HG03558 (cell line): ENCODE results near the gene KRT32.

ENCODE experiments used
- ATAC-seq: cut with Tn5 transposase; IDR thresholded peaks from one replicate; pipeline ENCODE4 v1.9.1; 2021; ENCODE audit warnings: moderate number of reproducible peaks; ENCODE audit not compliant: unreplicated experiment; ENCODE audit errors: extremely low read depth

The KRT32 gene

DNA sequence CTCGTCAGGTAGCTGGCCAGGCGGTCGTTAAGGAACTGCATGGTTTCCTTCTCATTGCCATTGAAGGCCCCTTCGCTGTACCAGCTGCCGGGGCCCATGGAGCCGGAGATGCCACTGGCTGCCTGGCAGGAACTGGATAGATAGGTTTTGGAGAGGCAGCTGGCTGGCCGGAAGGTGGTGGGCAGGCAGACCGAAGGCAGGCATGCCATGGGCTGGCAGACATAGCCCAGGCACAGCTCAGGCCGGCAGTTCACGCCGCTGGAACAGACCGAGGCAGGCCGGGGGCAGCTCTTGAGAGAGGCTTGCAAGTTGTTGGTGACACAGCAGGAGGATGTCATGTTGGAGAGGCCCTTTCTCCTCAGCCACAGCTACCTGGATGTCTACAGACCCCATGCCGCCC is at the start of gene KRT32:
KRT32 (minus strand) TSS at position 399 of the 400 bp plus-strand sequence; CDS start at position 338, 61 bp downstream.
- no peak for ATAC-seq

DNA sequence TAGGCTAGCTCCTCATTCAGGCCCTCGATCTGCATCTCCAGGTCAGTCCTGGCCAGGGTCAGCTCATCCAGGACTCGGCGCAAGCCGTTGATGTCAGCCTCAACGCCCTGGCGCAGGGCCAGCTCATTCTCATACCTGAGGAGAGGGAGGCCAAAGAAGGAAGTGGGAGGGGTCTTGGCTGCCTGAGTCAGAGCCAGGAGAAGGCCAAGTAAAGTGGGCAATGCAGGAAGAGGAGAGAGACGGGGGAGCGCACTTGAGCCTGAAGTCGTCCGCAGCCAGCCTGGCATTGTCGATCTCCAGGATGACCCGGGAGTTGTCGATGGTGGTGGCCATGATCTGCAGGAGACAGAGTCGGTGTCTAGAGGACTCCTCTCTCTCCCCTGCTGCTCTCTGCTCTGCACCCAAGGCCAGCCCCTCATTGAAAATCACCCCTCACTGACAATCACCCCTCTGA is 49.7 kb upstream of the KRT32 start:
- ATAC-seq, result no peak

DNA sequence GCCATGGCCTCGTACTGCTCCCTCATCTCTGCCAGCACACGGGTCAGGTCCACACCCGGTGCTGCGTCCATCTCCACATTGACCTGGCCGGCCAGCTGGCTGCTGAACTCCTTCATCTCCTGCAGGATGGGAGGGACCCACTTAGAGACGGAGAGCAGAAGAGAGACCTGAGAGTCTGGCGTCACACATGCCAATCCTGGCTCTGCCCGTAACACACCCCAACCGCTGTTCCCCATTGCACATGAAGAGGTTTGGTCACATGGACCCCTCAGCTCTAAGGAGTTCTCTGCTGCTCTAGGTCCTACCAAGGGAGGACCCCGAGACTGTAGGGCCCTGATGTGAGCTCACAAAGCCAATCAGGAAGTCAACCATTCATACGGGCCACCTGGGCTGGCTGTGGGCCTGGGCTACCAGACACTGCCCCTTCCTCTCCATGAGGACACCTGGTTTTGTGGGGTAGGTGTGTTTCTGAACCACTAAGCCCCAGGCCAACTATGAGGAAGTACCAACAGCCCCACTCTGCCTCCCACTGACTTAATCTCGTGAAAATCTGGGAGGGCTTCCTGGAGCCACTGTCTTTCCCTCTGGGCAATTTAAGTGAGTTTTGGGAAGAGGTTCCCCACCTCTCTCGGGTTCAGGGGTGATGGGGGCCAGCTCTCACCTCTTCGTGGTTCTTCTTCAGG is 49.1 kb upstream of the KRT32 start:
- no peak for ATAC-seq

DNA sequence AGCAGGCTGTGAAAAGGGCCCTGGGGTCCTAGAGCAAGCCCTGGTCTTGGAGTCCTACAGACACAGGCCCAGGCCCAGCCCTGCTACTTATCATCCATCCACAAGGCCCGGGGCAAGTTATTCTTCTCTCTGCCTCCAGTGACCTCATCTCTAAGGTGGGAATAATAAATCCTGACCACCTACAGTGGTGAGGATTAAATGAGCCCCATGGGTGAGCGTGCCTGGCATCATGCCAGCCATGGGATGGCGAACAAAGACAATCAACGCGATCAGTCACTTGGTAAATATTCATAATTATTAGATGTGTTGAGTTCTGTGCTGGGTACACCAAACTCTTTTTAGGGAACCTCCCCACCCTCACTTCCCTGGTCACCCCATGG is 46.0 kb upstream of the KRT32 start:
- no peak for ATAC-seq

DNA sequence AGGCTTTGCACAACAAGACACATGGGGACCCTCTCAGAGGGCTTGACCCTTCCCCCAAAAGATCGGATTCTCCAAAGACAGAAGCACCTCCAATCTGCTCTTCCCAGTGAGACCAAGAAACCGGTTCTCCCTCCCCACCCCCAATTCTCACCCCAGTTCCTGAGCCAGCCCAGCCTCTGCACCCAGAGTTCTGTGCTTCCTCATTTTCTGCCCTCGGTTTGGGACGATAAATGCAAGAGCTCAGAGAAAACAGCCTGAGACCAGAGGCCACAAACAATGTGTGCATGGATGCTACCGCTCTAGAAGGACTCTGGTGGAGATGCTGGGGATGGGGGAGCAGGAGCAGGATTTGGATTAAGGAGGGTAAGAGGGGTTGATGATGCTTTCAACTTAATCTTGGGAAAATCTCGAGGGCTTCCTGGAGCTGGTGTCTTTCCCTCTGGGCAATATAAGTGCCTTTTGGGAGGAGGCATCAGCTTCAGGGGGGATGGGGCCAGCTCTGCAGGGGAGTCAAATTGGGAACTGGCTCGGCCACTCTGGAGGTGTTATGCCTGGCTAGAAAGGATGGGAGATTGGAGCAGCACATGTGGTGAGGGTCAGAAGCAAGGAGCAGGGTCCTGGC is 45.5 kb upstream of the KRT32 start:
- no peak for ATAC-seq

DNA sequence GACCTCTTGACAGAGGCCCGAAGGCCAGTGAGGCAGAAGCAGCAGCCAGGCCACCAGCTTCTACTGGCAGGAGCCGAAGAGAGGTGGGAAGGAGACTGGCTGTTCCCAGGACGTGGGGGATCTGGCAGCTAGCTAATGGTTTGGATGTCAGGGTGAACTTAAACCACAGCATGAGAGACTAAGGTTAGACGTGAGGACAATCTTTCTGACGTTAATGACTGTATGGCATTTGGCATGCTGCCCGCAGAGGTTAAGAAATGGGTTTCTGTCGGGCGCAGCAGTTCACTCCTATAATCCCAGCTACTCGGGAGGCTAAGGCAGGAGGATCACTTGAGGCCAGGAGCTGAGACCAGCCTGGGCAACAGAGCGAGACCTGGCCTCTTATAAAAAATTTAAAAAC is 44.5 kb upstream of the KRT32 start:
- ATAC-seq, result no peak

DNA sequence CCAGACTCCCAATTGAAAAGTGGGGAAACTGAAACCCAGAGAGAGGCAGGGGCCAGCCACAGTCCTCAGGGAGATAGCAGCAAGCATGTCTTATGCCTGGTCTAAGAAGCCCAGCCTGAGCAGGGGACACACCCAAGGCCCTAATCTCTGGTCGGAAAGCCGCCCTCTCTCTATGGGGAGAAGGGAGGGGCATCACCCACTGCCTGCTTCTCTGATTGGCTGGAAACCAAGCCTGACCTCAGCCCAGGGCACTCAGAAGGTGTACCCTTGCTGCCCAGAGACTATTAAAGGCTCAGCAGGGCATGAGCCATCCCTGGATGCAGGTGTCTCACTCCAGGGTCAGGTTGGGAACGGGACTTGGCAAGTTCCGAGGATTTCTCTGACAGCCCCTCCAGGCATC is 43.9 kb upstream of the KRT32 start:
- no peak for ATAC-seq

DNA sequence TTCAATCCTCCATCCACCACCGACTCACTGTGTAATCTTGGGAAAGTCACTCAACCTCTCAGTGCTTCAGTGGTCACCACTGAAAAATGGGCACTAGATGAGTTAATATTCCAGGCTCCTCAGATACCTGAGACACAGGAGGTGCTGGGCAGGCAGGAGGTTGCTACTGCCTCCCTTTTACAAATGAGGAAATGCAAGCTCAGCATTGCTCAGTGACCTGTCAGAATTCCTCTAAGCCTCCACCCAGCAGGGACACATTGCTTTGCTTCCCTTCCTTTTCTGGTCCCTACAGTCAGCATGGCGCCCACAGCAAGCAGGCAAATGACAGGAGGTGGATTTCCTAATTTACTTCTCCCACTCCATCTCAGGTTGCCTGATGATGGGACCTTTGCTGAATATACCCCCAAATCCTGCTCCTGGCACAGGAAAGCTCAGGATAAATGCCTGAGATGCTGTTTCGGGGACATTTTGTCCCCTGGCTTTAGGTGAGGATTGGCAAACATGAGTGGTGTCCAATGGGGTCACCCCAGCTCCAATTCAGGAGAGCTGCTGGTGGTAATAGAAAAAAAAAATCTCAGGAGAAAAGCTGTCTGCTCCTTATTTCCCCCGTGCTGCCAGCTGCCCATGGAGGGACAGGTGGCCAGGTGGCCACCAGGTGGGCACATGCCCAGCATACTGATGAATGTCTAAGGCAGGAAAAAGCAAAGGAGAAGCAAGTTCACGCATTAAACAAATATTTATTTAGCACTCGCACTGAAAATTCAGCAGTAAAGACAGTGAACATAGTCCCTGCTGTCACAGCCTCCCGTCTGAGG is 43.3 kb upstream of the KRT32 start:
- no peak for ATAC-seq

DNA sequence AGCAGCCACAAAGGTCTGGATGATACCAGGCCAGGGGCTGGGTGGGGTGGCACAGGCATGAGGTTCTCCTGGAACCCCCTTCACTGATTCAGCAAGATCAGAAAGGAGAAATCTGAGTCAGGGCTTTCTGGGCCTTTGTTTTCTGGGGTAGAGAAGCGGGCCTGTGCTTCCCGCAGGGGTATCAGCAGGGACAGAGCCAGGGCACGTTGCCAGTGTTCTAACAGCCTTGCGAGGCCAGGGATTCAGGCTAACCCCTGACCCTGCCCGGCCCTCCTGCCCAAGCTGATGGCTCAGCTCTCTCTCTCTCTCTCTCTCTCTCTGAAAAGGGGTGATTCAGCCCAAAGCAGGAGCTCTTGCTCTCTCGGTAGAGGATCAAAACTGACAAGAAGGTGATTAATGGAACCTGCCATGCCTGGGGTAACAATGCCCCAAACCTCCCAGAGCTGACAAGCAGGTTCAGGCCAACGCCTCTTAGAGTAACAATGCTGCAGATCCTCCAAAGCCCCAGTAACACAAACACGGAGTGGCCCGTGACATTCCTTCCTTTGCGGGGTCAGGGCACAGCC is 40.2 kb upstream of the KRT32 start:
- ATAC-seq, result no peak

DNA sequence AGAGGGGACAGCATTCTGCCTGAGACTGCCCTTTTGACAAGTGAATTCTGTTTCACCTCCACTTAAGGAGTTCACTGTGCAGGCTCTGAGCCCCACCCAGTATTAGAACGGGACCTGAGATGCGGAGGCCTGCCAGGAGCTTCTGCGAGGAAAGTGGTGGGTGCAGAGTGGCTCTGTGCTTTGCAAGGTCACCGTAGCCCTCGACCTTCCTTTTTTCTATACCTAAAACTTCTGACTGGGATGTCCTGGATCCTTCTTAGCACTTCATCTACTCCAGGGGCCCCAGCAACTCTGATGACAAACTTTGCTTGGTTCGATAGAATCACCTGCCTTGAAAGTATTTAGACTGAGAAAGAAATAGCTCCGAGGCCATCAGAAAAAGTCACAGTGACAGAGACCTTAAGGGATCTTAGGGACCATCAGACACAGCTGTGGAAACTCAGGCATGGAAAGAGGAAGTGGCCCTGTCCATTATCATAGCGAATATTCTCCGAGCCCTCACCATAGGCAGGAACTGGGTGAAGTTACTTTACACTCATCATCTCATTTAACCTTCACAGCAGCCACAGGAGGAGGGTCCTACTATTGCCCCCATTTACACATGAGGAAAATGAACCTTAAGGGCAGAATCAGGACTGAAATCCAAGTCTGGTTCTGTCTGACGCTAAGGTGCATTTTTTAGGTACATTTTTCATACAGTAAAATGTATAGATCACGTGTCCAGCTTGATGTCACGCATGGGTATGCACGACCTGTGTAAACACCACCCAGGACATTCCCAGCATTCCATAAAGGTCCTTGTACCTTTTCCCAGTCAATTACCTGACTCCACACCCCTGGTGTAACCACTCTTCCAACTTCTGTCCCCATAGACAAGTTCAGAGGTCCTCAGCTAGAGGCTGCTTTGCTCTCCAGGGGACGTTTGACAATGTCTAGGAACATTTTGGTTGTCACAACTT is 38.9 kb upstream of the KRT32 start:
- ATAC-seq, result no peak

DNA sequence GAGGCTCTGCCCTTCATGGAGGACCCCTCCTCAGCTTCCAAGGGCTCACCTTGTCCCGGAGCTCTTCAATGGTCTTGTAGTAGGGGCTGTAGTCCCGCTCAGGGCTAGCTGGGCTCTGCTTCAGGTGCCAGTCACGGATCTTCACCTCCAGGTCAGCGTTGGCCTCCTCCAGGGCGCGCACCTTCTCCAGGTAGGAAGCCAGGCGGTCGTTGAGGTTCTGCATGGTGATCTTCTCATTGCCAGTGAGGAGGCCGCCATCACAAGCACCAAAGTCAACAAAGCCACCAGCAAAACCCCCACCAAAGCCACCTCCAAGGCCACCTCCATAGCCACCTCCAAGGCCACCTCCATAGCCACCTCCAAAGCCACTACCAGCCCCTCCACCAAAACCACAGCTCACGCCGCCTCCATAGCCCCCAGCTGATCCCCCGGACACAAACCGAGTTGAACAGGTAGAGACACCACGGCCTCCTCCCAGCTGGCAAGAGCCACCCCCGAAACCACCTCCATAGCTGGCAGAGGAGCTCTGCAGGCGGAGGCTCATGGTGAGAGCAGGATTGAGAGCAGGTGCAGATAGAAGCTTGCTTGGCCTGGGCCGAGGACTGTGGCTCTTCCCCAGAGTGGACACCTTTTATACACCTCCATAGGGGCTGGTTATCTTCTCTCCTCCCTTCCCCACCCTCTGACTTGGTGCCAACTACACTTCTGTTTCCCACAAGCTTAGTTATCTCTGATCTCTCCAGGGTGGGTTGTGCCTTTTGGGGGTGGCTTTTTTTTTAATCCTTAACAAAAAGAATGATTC is 38.0 kb upstream of the KRT32 start, which contains the start of gene KRT13:
KRT13 (minus strand) TSS at position 606 of the 802 bp plus-strand sequence; CDS start at position 544, 62 bp downstream.
- ATAC-seq, result no peak

DNA sequence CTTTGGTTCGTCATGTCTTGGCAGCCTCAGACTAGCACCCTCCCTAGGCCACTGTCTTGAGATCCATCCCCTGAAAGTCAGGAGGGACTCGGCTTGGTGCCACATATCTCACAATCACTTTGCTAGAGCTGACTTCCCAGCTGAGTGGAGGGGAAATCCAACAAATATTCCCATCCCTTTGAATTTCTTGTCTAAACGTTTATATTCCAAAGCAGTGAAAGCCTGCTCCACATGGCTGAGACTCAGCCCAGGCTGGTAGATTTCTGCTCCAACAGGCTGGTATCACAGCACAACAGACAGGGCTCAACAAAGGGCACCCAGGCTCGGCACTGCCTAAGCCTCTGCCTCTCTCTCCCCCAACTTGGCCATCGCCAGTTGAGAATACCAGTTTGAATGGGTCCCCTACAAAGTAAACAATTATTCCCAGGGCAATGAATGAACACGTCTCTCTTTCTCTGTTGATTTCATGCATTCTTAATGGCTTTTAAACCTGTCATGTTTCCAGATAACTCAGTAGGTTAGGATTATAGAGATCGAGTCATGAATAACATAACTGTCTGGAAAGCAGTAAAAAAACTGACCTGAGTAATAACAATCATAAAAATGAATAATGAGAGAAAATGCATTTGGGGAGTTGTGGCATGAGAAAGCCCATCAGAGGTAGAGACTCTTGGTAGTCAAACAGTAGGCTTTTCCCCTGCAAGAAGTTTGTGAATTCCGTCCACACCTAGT is 37.2 kb upstream of the KRT32 start:
- no peak for ATAC-seq

DNA sequence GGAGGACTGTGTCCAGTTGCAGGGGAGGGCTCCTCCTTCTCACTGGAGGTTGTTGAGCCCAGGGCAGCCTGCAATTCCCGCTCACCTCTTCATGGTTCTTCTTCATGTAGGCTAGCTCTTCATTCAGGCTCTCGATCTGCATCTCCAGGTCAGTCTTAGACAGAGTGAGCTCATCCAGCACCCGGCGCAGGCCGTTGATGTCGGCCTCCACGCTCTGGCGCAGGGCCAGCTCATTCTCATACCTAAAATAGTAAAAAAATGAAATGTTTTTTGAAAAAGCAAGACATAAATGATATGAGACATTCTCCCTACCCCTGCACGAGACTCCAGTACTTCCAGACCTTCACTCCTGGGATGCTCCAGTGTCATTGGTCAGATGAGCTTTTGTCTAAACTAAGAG is 36.0 kb upstream of the KRT32 start:
- ATAC-seq, result no peak

DNA sequence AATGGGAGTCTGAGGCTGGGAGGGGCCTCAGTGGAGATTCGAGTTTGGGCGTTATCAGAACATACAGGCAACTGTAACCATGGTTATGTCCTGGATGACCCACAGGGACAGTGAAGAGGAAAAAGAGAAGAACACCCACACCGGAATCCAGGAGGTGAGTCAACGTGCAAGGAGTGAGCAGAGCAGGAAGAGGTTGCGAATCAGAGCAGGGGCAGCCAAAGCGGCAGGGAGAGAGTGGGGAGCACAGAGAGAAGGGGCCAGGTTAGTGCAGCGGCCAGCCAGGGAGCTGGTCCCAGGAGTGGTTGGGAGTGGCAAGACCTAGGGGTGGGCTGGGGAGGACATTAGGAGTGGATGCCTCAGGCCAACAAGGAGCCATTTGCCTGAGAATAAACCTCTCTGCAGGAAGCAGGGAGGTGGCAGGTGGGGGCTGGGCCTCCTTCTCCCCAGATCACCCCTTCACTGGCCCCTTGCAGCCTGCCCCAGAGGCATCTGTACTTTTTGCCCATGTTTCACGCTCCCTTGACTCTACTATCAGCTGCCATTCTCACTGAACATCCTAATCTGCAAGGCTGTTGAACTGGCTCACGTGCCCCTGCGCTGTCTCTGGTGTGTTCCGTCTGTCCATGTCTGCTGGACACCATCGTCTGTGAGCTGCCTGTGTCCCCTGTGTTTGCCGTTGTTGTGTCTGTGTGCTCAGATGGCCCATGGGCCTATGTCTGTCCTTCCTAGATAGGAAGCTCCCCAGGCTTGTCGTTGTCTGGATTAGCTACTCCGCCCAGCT is 33.1 kb upstream of the KRT32 start:
- ATAC-seq, result no peak

DNA sequence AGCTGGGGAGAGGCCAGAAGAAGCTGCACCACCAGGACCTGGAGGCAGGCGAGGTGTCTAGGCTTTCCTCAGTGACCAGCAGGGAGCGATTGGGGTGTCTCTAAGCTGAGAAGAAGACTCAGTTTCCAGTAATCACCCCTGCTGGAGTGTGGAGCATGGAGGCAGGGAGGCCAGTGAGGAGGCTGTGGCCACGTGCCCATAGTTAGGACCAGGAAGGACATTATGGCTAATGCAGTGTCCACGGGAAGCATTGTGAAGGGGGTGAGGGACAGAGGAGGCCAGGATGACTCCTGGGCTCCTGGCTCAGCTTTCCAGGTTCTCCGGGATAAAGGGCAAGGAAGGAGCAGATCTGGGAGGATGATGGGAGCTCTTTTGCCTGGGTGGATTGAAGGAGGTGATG is 32.5 kb upstream of the KRT32 start:
- no peak for ATAC-seq

DNA sequence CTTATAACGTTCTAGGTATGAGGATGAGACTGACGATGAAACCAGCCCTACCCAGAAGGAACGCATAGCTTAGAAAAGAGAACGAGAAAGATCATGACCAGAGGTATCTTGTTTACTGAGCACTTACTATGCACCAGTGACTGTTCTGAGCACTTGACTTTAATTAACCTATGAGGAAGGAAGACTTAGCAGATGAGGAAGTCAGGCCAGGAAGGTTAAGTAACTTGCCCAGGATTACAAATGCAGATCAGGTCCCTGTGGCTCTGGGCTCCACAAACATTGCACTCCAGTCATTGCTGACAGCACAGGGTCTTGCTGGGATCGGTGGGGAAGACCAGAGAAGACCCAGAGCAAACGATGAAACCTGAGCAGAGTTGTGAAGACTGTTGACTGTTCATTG is 31.1 kb upstream of the KRT32 start:
- no peak for ATAC-seq

DNA sequence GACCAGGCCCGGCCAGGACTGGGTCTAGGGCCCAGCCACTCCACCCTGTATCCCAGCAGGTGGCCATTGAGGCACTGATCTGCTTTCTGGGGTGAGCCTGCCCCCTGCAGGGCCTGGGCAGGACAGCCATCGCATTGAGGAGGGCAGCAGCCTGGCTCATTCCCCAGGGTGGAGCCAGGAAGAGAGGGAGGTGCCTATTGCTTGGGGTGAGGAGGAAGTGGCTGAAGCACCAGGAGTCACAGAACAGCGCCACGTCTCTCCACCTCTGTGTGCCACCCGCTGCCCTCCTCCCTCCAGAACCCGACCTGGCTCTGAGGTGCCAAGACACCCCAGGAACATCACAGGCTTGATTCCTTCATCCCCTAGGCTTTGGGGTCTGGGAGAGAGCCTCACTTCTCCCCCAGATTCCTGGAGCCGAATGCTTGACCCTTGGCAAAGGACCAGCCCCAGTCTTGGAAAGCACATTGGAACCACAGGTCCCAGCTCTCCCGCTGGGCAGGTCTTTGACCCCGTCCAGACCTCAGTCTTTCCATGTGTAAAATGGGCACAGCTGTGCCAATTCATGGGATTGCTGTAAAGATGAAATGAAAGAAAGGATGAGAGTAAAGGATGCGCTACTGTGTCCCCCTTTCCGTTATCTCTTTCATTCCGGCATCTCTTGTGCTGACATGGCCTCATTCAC is 29.8 kb upstream of the KRT32 start:
- no peak for ATAC-seq
